H9 (cell line): ENCODE data around the gene AFAP1L1. TPM values are rescaled to one million over a fixed set of nuclear protein-coding genes. Genes with fewer than 3 reads are reported as not detected.

Source experiments
- DNase-seq: peaks from one replicate; pipeline ENCODE4 v3.0.0-alpha.2; 2017
- H2AFZ ChIP-seq: one replicate; pipeline ENCODE4 v1.6.1; 2013; ENCODE audit warnings: mild to moderate bottlenecking, low read length, control low read depth, moderate library complexity
- H2AK5ac ChIP-seq: 2 replicates; pipeline ENCODE4 v1.6.1; 2013; ENCODE audit warnings: low read length, control low read depth, mixed read lengths; ENCODE audit not compliant: insufficient read length
- H2BK120ac ChIP-seq: one replicate; pipeline ENCODE4 v1.6.1; 2013; ENCODE audit warnings: low read depth, mild to moderate bottlenecking, low read length, control low read depth, inconsistent platforms; ENCODE audit not compliant: poor library complexity, severe bottlenecking
- H2BK12ac ChIP-seq: 2 replicates; pipeline ENCODE4 v1.6.1; 2013; ENCODE audit warnings: low read length, control low read depth, mixed read lengths, low read depth; ENCODE audit not compliant: insufficient read length
- H2BK15ac ChIP-seq: 2 replicates; pipeline ENCODE4 v1.6.1; 2013; ENCODE audit warnings: low read depth, low read length, control low read depth
- H2BK20ac ChIP-seq: one replicate; pipeline ENCODE4 v1.6.1; 2013; ENCODE audit warnings: low read depth, mild to moderate bottlenecking, low read length, control low read depth, inconsistent platforms; ENCODE audit not compliant: poor library complexity, severe bottlenecking
- H2BK5ac ChIP-seq: 2 replicates; pipeline ENCODE4 v1.6.1; 2013; ENCODE audit warnings: low read length, control low read depth, mixed read lengths; ENCODE audit not compliant: insufficient read length
- H3K14ac ChIP-seq: 2 replicates; pipeline ENCODE4 v1.6.1; 2013; ENCODE audit warnings: low read length, control low read depth; ENCODE audit not compliant: insufficient read depth
- H3K18ac ChIP-seq: 2 replicates; pipeline ENCODE4 v1.6.1; 2013; ENCODE audit warnings: low read depth, mild to moderate bottlenecking, mixed read lengths, low read length, control low read depth; ENCODE audit not compliant: insufficient read length
- H3K23ac ChIP-seq: 2 replicates; pipeline ENCODE4 v1.6.1; 2013; ENCODE audit warnings: low read length, control low read depth, mixed read lengths, low read depth; ENCODE audit not compliant: insufficient read length
- H3K23me2 ChIP-seq: 2 replicates; pipeline ENCODE4 v1.6.1; 2013; ENCODE audit warnings: low read depth, mild to moderate bottlenecking, mixed read lengths, low read length, control low read depth; ENCODE audit not compliant: insufficient read length, poor library complexity, severe bottlenecking
- H3K27ac ChIP-seq: 2 replicates; pipeline ENCODE4 v1.5.1; 2013; ENCODE audit warnings: low read length, control low read depth, mixed read lengths, low read depth; ENCODE audit not compliant: insufficient read length
- H3K27me3 ChIP-seq: 2 replicates; pipeline ENCODE4 v1.6.1; 2013; ENCODE audit warnings: low read length, control low read depth, inconsistent platforms; ENCODE audit not compliant: insufficient read depth
- H3K4ac ChIP-seq: 2 replicates; pipeline ENCODE4 v1.6.1; 2013; ENCODE audit warnings: low read depth, mild to moderate bottlenecking, control low read depth, inconsistent platforms, low read length, moderate library complexity
- H3K4me1 ChIP-seq: 2 replicates; pipeline ENCODE4 v1.6.1; 2013; ENCODE audit warnings: low read length, control low read depth, inconsistent platforms; ENCODE audit not compliant: insufficient read depth
- H3K4me2 ChIP-seq: 2 replicates; pipeline ENCODE4 v1.6.1; 2013; ENCODE audit warnings: low read length, control low read depth, mixed read lengths; ENCODE audit not compliant: insufficient read length, insufficient read depth
- H3K56ac ChIP-seq: 2 replicates; pipeline ENCODE4 v1.6.1; 2013; ENCODE audit warnings: low read depth, mild to moderate bottlenecking, mixed read lengths, low read length, control low read depth; ENCODE audit not compliant: insufficient read length
- H3K79me1 ChIP-seq: 2 replicates; pipeline ENCODE4 v1.6.1; 2013; ENCODE audit warnings: low read depth, mild to moderate bottlenecking, moderate library complexity, low read length, control low read depth, inconsistent platforms; ENCODE audit not compliant: insufficient read depth, poor library complexity, severe bottlenecking
- H3K79me2 ChIP-seq: 2 replicates; pipeline ENCODE4 v1.6.1; 2013; ENCODE audit warnings: low read length, control low read depth, inconsistent platforms; ENCODE audit not compliant: insufficient read depth
- H3K9ac ChIP-seq: 2 replicates; pipeline ENCODE4 v1.6.1; 2013; ENCODE audit warnings: low read length, control low read depth, mixed read lengths; ENCODE audit not compliant: insufficient read length; ENCODE audit errors: extremely low read depth
- H3K9me3 ChIP-seq: one replicate; pipeline ENCODE4 v1.6.1; 2013; ENCODE audit warnings: low read depth, low read length, inconsistent platforms; ENCODE audit not compliant: control insufficient read depth
- H3T11ph ChIP-seq: one replicate; pipeline ENCODE4 v1.6.1; 2013; ENCODE audit warnings: mild to moderate bottlenecking, low read length, control low read depth, inconsistent platforms
- H4K20me1 ChIP-seq: one replicate; pipeline ENCODE4 v1.6.1; 2013; ENCODE audit not compliant: control insufficient read depth, insufficient read length, insufficient read depth
- H4K5ac ChIP-seq: 2 replicates; pipeline ENCODE4 v1.6.1; 2013; ENCODE audit warnings: low read depth, mild to moderate bottlenecking, mixed read lengths, low read length, control low read depth; ENCODE audit not compliant: insufficient read length
- H4K8ac ChIP-seq: replicated peaks from 2 replicates; pipeline ENCODE4 v1.6.1; 2013; ENCODE audit warnings: low read length, control low read depth, mixed read lengths, low read depth; ENCODE audit not compliant: insufficient read length
- H4K91ac ChIP-seq: 2 replicates; pipeline ENCODE4 v1.6.1; 2013; ENCODE audit warnings: low read depth, mild to moderate bottlenecking, moderate library complexity, mixed read lengths, low read length, control low read depth; ENCODE audit not compliant: insufficient read length
- H3K27ac Mint-ChIP-seq, 3 experiments: 2 replicates in 2 of 3; 3 replicates in 1 of 3; pipeline ENCODE4 v1.8.0; 2020 to 2021; ENCODE audit warnings: mixed read lengths in 3 of 3, mild to moderate bottlenecking in 1 of 3, moderate library complexity in 1 of 3
- H3K27me3 Mint-ChIP-seq: 2 replicates; pipeline ENCODE4 v1.8.0; 2021; ENCODE audit warnings: low read depth, mild to moderate bottlenecking, moderate library complexity, mixed read lengths
- H3K36me3 Mint-ChIP-seq, 3 experiments: 2 replicates in 2 of 3; 3 replicates in 1 of 3; pipeline ENCODE4 v1.8.0; 2020 to 2021; ENCODE audit warnings: low read depth in 3 of 3, mixed read lengths in 3 of 3; ENCODE audit not compliant: insufficient read depth in 1 of 3
- H3K4me1 Mint-ChIP-seq, 2 experiments: 2 replicates each; pipeline ENCODE4 v1.8.0; 2020; ENCODE audit warnings: mixed read lengths in 2 of 2
- H3K4me3 Mint-ChIP-seq, 2 experiments: 2 replicates in 1 of 2; 3 replicates in 1 of 2; pipeline ENCODE4 v1.8.0; 2020 to 2021; ENCODE audit warnings: mild to moderate bottlenecking in 2 of 2, mixed read lengths in 2 of 2, moderate library complexity in 1 of 2
- H3K9me3 Mint-ChIP-seq, 2 experiments: 2 replicates in 1 of 2; 3 replicates in 1 of 2; pipeline ENCODE4 v1.8.0; 2020; ENCODE audit warnings: mild to moderate bottlenecking in 2 of 2, mixed read lengths in 2 of 2, moderate library complexity in 1 of 2
- CTCF ChIP-seq: fragments of 200-600 bp; sonication (generic); conservative IDR thresholded peaks from 3 replicates; pipeline ENCODE4 v1.8.0; 2021; ENCODE audit warnings: antibody characterized with exemption, mild to moderate bottlenecking
- WGBS: extraction: QIAGEN DNeasy Blood & Tissue Kit; methylation state at CpG from one replicate; pipeline ENCODE4 v1.1.7; 2013; ENCODE audit warnings: missing lambda C conversion rate, low lambda C conversion rate, mixed read lengths; ENCODE audit not compliant: insufficient read length; ENCODE audit errors: extremely low coverage; 5-methylcytosine and 5-hydroxymethylcytosine counted together
- total RNA-seq: library from RNA; stranded (reverse); gene quantifications from 2 replicates; pipeline ENCODE4 v1.2.1, GENCODE V29; 2021

Gene AFAP1L1
- total RNA-seq, 1 experiment from 2014 or later = 1.8 TPM

- Histone ChIP-seq H4K91ac (no peak overlapping the region), H3K9me3 (no peaks in the 10 kb centered on the region), H3K56ac (no peak overlapping the region), H3K23ac (no peak overlapping the region), H3K4me2 (no peak overlapping the region), H3K23me2 (no peaks in the 10 kb centered on the region), H3K9ac (no peak overlapping the region), H4K5ac (no peak overlapping the region), H3K14ac (no peak overlapping the region), H3K4ac (no peak overlapping the region), H3K79me1 (no peaks in the 10 kb centered on the region), H3T11ph (no peak overlapping the region), H2AFZ (no peak overlapping the region), H3K79me2 (no peaks in the 10 kb centered on the region), H2BK120ac (no peak overlapping the region), H3K27ac (no peak overlapping the region), H2BK5ac (no peak overlapping the region), H3K4me1 (no peaks in the 10 kb centered on the region), H2BK12ac (no peak overlapping the region), H2BK20ac (no peak overlapping the region), H4K8ac (no peak overlapping the region), H3K27me3 (no peaks in the 10 kb centered on the region), H3K18ac (no peak overlapping the region), H2AK5ac (no peak overlapping the region), H4K20me1 (no peaks in the 10 kb centered on the region), H2BK15ac (no peak overlapping the region)
- Mint-ChIP-seq H3K27me3 (no peaks in the 10 kb centered on the region), H3K4me1 (peaks cover 21 to 22% of the 10 kb centered on the region in 2 experiments), H3K27ac (peak overlapping the region in 2 of 3 experiments; percentile 27 to 31; a peak in 1 of 7 replicates), H3K9me3 (no peaks in the 10 kb centered on the region; a peak in 1 of 5 replicates), H3K36me3 (peaks cover 0 to under 1% (median 0%) of the 10 kb centered on the region in 3 experiments; a peak in 1 of 7 replicates), H3K4me3 (no peak overlapping the region; a peak in 1 of 5 replicates)
- WGBS = no CpG with 5 or more reads among the region's 20 CpGs
- no peak for DNase-seq
- no peak for TF ChIP-seq CTCF
Measured at GRCh38 chr5:149374303-149374702, 102.6 kb downstream of the AFAP1L1 start.
